Glomerular visceral epithelial cell (primary cell): Measurements from ENCODE around the gene CCDC15.

ENCODE experiments used
- DNase-seq: peaks from one replicate; pipeline ENCODE4 v3.0.0-alpha.2; 2016; ENCODE audit errors: extremely low spot score

Gene CCDC15

GRCh38 chr11:124953753-124954589 is at the start of gene CCDC15:
CCDC15 (plus strand) TSS chr11:124954202; CDS start chr11:124954733, 531 bp downstream.
- DNase-seq = peak; percentile 96

GRCh38 chr11:124915541-124916369 is 38.2 kb upstream of the CCDC15 start:
- DNase-seq = no peak

GRCh38 chr11:124916370-124916710 is 37.7 kb upstream of the CCDC15 start:
- no peak for DNase-seq

- DNase-seq = no peak
Observed at GRCh38 chr11:124917115-124917637, 36.8 kb upstream of the CCDC15 start.

- DNase-seq = no peak
Observed at GRCh38 chr11:124918950-124919349, 35.1 kb upstream of the CCDC15 start, which contains the start of gene HEPN1. HEPN1 (plus strand) TSS chr11:124919250.

GRCh38 chr11:124919898-124920297 is 34.1 kb upstream of the CCDC15 start:
- no peak for DNase-seq

GRCh38 chr11:124920356-124920755 is 33.6 kb upstream of the CCDC15 start:
- no peak for DNase-seq

- DNase-seq = peak; percentile 25
Observed at GRCh38 chr11:124920870-124921609, 33.0 kb upstream of the CCDC15 start.

GRCh38 chr11:124922831-124923230 is 31.2 kb upstream of the CCDC15 start:
- DNase-seq = no peak

GRCh38 chr11:124923296-124923695 is 30.7 kb upstream of the CCDC15 start:
- DNase-seq = no peak

- DNase-seq = no peak
Observed at GRCh38 chr11:124928942-124929665, 24.9 kb upstream of the CCDC15 start.

GRCh38 chr11:124930799-124931198 is 23.2 kb upstream of the CCDC15 start:
- no peak for DNase-seq

- no peak for DNase-seq
Observed at GRCh38 chr11:124934862-124935547, 19.0 kb upstream of the CCDC15 start.

- no peak for DNase-seq
Observed at GRCh38 chr11:124935548-124936514, 18.2 kb upstream of the CCDC15 start, which contains the start of gene HEPACAM. HEPACAM (minus strand) TSS chr11:124936047; CDS start chr11:124936006, 41 bp downstream.

- DNase-seq = no peak
Observed at GRCh38 chr11:124937336-124937935, 16.6 kb upstream of the CCDC15 start.

GRCh38 chr11:124938206-124938765 is 15.7 kb upstream of the CCDC15 start:
- DNase-seq = no peak

- no peak for DNase-seq
Observed at GRCh38 chr11:124938970-124939369, 15.0 kb upstream of the CCDC15 start.

- DNase-seq = no peak
Observed at GRCh38 chr11:124941703-124942102, 12.3 kb upstream of the CCDC15 start.
